Cardiac muscle cell (in vitro differentiated cells and primary cell): ENCODE results near the gene TLL2. TPM values are rescaled to one million over a fixed set of nuclear protein-coding genes. Genes with fewer than 3 reads are reported as not detected.
A peak's percentile ranks its signal among the peaks of the same experiment; 100 is the strongest.

Source experiments
- DNase-seq, 2 donors: peaks; one replicate each; pipeline versions ENCODE4 v3.0.0 to v3.0.0-alpha.2; 2010 to 2017; ENCODE audit warnings: low read depth in 1 of 2, low spot score in 1 of 2
- H3K27ac ChIP-seq: fragments of 200-600 bp; sonication (generic); 2 replicates; pipeline ENCODE4 v1.5.1; 2016
- H3K27me3 ChIP-seq: fragments of 200-600 bp; sonication (generic); 2 replicates; pipeline ENCODE4 v1.6.0; 2016; ENCODE audit warnings: control low read depth
- H3K36me3 ChIP-seq: fragments of 200-600 bp; sonication (generic); 2 replicates; pipeline ENCODE4 v1.5.1; 2016; ENCODE audit warnings: control low read depth
- H3K4me1 ChIP-seq: fragments of 200-600 bp; sonication (generic); 2 replicates; pipeline ENCODE4 v1.8.1; 2017; ENCODE audit warnings: low read depth, mild to moderate bottlenecking, mixed run types
- H3K4me3 ChIP-seq: fragments of 200-600 bp; sonication (generic); 2 replicates; pipeline ENCODE4 v1.5.1; 2016; ENCODE audit warnings: mild to moderate bottlenecking
- H3K9me3 ChIP-seq: fragments of 200-600 bp; sonication (generic); 2 replicates; pipeline ENCODE4 v1.5.1; 2017; ENCODE audit warnings: low read depth, mild to moderate bottlenecking, control low read depth
- polyA plus RNA-seq: library from polyadenylated mRNA; unstranded; fragments of >200 nt; fragmentation: Nextera tagmentation; extraction: Ambion mirVana; gene quantifications from 2 replicates; pipeline ENCODE4 v1.2.1, GENCODE V29; 2016
- total RNA-seq: library from RNA; depleted of rRNA; stranded (reverse); fragments of >200 nt; gene quantifications from 2 replicates; pipeline ENCODE4 v1.2.3, GENCODE V29; 2016
- TF ChIP-seq, protein P1 (sequence below): IDR thresholded peaks from 2 replicates; pipeline ENCODE4 v1.5.1; 2012; ENCODE audit warnings: low read depth, mild to moderate bottlenecking, low read length

The TLL2 gene
- 0.15 and 0.28 TPM in 2 replicates for total RNA-seq
- 0.16 and 0.55 TPM in 2 replicates for polyA plus RNA-seq

DNA sequence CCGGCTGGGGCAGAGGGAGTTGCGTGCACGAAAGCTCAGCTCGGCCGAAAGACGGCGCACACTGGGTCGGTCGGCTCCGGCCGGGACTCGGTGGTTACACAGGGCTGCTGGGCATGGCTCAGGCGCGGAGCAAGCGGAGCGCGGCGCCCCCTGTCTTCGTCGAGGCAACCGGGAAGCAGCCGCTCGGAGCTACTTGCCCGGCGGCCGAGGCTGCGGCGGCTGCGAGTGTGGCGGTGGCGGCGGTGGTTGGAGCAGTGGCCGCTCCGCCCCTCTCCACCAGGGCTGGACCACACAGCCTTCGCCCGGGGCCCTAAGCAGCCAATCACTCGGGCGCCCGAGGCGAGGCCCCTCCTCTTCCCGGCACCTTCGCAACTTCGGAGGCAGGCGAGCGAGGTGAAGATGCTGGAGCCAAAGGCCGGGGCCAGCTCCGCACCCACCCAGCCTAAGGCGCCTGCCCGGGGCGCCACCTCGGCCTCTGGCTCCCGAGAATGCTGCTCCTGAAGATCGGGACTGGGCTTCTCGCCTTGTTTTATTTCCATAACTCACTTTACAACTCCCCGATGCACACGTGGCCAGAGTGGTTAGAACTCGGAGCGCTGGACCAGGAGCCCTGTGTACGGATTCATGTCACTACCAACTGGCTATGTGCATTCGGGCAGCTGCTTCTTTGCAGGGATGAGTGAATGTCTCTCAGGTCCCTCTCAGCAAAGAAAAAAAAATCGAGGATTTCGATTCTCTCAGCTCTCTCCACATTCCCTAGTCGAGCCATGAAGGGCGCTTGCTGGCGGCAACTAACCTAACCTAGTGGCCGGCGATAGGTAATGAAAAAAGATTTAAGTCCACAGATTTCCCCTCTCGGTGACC is at the start of gene TLL2:
Gene TLL2, minus strand, starts transcription at position 229 of the 864 bp plus-strand sequence. CDS start 241 bp downstream, outside the sequence.
- H3K4me3 ChIP-seq, result peak within 1 kb of the TSS; percentile 33
- peaks cover 32% of the 10 kb centered on the region for H3K27me3 ChIP-seq
- TF ChIP-seq, protein P1, sequence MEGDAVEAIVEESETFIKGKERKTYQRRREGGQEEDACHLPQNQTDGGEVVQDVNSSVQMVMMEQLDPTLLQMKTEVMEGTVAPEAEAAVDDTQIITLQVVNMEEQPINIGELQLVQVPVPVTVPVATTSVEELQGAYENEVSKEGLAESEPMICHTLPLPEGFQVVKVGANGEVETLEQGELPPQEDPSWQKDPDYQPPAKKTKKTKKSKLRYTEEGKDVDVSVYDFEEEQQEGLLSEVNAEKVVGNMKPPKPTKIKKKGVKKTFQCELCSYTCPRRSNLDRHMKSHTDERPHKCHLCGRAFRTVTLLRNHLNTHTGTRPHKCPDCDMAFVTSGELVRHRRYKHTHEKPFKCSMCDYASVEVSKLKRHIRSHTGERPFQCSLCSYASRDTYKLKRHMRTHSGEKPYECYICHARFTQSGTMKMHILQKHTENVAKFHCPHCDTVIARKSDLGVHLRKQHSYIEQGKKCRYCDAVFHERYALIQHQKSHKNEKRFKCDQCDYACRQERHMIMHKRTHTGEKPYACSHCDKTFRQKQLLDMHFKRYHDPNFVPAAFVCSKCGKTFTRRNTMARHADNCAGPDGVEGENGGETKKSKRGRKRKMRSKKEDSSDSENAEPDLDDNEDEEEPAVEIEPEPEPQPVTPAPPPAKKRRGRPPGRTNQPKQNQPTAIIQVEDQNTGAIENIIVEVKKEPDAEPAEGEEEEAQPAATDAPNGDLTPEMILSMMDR, result peak; percentile 55
- no peaks in the 10 kb centered on the region for H3K9me3 ChIP-seq
- H3K36me3 ChIP-seq, result peaks cover 4% of the 10 kb centered on the region
- peak; percentile 92 to 94 for DNase-seq
- peaks cover 5% of the 10 kb centered on the region for H3K4me1 ChIP-seq
- no peak within 1 kb of the TSS for H3K27ac ChIP-seq

DNA sequence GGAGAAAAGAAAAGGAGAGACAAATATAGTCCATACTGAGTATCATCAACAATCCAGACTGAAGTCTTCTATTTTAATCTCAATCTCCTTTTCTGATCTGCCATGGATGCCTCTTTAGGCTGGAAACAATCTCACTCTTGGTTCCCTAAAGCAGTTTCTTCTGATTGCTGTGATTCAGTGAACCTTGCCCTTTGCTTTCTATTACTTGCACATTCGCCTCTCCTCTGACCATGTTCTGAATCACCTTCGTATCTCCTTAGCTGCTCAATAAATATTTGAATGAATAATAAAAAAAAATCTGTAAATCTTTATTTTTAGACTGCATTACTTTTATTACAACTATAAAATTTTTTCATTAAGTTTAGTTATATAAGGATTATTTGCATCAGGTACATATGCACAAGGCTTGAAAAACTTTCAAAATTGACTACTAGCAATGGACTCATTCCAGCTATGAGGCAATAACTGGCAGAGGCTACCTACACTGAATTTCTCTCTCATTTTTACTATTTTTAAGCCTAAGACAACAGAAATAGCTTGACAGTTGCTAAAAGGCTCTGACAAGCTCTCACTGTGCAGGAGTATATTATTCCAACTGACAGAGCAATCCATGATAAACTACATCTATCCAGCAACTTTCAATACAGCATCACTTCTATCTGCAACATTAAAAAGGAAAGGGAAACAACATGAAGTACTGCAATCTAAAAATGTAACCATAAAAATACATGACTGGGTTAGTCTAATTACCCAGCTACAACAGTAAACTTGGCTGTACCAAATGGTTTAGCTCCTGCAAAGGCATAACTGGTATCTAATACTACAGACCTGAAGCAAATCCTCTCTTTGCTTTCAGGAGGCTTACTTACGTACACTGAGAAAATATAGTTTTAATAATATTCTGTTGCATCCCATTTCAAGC is 47.5 kb upstream of the TLL2 start:
- peak in 1 of 2 donors; percentile 33 for DNase-seq
- TF ChIP-seq, protein P1, result no peak
- no peaks in the 10 kb centered on the region for H3K9me3 ChIP-seq
- peaks cover 36% of the 10 kb centered on the region for H3K36me3 ChIP-seq
- H3K27me3 ChIP-seq, result no peaks in the 10 kb centered on the region
- peak overlapping the region; percentile 27 for H3K27ac ChIP-seq
- H3K4me3 ChIP-seq, result no peak overlapping the region
- peaks cover 4% of the 10 kb centered on the region for H3K4me1 ChIP-seq

DNA sequence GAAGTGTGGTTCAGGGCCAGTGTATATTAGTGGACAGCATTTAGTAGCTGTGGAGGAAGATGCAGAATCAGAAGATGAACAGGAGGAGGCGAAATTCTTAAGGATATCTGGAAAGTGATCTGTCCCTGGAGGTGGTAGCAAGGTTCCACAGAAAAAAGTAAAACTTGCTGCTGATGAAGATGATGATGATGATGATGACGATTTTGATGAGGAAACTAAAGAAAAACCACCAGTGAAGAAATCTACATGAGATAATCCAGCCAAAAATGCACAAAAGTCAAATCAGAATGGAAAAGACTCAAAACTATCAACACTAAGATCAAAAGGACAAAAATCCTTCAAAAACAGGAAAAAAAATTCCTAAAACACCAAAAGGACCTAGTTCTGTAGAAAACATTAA is 46.8 kb upstream of the TLL2 start:
- Histone ChIP-seq H3K4me3 (no peak overlapping the region), H3K9me3 (no peaks in the 10 kb centered on the region), H3K27me3 (no peaks in the 10 kb centered on the region), H3K4me1 (peaks cover 7% of the 10 kb centered on the region), H3K36me3 (peaks cover 36% of the 10 kb centered on the region), H3K27ac (no peak overlapping the region)
- no peak for DNase-seq
- TF ChIP-seq, protein P1, result no peak

DNA sequence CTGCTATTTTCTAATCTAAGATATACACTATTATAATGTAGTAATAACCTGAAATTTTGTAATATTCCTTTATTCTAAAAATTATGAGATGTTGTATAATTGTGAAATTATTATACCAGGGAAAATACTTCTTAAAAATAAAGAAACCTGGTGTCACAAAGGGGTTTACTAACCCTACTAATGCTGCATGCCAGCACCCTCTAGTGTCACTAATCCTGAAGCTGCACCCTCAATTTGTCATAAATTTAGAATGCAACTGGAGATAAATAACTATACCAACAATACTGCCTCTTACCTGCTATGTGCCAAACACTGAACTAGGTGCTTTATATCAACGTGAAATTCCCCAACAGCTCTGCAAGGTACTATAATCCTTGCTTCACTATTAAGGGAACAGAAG is 42.3 kb upstream of the TLL2 start:
- H3K4me1 ChIP-seq, result peaks cover 10% of the 10 kb centered on the region
- H3K4me3 ChIP-seq, result no peak overlapping the region
- TF ChIP-seq, protein P1, result peak; percentile 49
- H3K9me3 ChIP-seq, result no peaks in the 10 kb centered on the region
- no peaks in the 10 kb centered on the region for H3K27me3 ChIP-seq
- peaks cover 46% of the 10 kb centered on the region for H3K36me3 ChIP-seq
- peak; percentile 28 to 42 for DNase-seq
- peak overlapping the region; percentile 22 for H3K27ac ChIP-seq

DNA sequence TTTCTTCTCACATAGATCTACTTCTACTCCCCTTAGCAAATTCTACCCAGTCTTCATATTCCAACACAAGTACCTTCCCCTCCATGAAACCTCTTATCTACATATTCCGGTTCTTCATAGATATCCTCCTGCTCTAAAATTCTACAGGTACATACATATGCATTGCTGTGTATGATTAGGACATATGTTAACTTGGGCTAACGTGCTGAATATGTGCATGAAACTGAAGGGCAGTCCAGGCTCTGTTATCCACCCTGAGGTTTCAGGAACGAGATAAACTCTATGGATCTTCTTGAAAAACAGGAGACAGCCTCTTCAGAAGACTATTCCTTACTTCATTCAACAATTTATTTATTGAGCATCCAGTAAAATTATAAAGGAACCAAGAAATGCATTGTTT is 41.6 kb upstream of the TLL2 start:
- Histone ChIP-seq H3K4me1 (peaks cover 10% of the 10 kb centered on the region), H3K4me3 (no peak overlapping the region), H3K36me3 (peaks cover 47% of the 10 kb centered on the region), H3K27me3 (no peaks in the 10 kb centered on the region), H3K27ac (no peak overlapping the region), H3K9me3 (no peaks in the 10 kb centered on the region)
- no peak for DNase-seq
- TF ChIP-seq, protein P1, result no peak
